ENCODE measurements around the gene SHISAL1. TPM values are rescaled to one million over a fixed set of nuclear protein-coding genes. Genes with fewer than 3 reads are reported as not detected.

SHISAL1 gene
- total RNA-seq, 1 experiment from 2014 or later: not detected

DNA sequence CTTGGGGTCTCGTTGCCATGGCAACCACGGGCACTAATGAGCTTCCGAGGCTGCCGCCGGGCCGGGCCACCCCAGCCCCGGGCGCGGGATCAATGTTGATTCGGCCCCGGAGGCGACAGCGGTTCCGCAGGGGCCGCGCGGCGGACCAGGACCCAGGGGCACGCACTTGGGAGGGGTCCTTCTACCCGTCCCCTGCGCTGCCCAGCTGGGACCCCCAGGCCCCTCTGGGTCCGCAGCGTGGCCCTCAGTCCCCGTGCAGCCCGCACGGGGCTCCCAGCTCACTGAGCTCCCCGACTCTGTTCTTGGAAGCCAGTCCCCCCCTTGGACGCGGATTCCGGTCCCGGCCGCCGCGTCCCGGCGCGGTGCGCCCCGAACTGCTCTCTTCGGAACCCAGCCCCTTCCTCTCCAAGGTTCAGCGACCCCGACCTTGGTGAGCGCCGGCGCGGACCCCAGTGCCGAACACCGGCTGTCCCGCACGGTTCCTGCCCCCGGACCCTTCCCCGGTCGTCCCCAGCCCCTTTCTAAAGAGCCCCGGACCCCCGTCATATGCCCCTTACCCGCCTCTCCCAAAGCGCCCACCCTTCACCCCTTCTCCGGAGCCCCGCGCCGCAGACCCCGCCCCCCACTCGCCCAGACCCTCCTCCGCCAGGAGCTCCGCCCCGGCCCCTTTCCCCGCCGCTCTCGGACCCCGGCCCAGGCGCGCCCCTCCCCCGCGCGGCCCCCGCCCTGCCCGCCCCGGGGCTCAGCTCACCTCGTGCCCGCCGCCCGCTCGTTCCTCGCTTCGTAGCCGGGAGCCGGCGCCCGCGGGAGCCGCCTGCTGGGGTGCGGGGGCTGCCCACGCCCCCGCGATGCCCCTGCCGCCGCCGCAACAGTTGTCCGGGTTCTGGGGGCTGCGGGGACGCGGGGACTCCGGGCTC, 18.3 kb upstream of the SHISAL1 start:
- TF ChIP-seq, protein P1, sequence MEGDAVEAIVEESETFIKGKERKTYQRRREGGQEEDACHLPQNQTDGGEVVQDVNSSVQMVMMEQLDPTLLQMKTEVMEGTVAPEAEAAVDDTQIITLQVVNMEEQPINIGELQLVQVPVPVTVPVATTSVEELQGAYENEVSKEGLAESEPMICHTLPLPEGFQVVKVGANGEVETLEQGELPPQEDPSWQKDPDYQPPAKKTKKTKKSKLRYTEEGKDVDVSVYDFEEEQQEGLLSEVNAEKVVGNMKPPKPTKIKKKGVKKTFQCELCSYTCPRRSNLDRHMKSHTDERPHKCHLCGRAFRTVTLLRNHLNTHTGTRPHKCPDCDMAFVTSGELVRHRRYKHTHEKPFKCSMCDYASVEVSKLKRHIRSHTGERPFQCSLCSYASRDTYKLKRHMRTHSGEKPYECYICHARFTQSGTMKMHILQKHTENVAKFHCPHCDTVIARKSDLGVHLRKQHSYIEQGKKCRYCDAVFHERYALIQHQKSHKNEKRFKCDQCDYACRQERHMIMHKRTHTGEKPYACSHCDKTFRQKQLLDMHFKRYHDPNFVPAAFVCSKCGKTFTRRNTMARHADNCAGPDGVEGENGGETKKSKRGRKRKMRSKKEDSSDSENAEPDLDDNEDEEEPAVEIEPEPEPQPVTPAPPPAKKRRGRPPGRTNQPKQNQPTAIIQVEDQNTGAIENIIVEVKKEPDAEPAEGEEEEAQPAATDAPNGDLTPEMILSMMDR (IDR thresholded peaks at IDR 0.05; ENCODE audit: unreplicated experiment): no peak
- no TSS peak for BruUV-seq (replicated peaks)
- no peak overlapping the region for H3K4me3 Mint-ChIP-seq (ENCODE audit: low read depth, unreplicated experiment)
- H3K27ac Mint-ChIP-seq (ENCODE audit: unreplicated experiment): no peak overlapping the region
- CTCF ChIA-PET: interaction anchor here (0.6 kb wide), 2 partner anchors 15 to 137 kb away, joined by 3 read pairs; no protein-coding TSS in a partner anchor
- DNase-seq: no peak
- no peaks in the 10 kb centered on the region for H3K4me1 Mint-ChIP-seq (ENCODE audit: low read depth, unreplicated experiment)
- H3K36me3 Mint-ChIP-seq (ENCODE audit: insufficient read depth, unreplicated experiment): no peaks in the 10 kb centered on the region
- H3K9me3 Mint-ChIP-seq (ENCODE audit: low read depth, unreplicated experiment): no peaks in the 10 kb centered on the region
- H3K27me3 Mint-ChIP-seq (ENCODE audit: unreplicated experiment): peaks cover 55% of the 10 kb centered on the region
- intact Hi-C loops (cut with micrococcal nuclease; ENCODE audit: unreplicated experiment): loop anchor here (10.0 kb wide), 1 partner anchor 294 kb away; no protein-coding TSS in a partner anchor

DNA sequence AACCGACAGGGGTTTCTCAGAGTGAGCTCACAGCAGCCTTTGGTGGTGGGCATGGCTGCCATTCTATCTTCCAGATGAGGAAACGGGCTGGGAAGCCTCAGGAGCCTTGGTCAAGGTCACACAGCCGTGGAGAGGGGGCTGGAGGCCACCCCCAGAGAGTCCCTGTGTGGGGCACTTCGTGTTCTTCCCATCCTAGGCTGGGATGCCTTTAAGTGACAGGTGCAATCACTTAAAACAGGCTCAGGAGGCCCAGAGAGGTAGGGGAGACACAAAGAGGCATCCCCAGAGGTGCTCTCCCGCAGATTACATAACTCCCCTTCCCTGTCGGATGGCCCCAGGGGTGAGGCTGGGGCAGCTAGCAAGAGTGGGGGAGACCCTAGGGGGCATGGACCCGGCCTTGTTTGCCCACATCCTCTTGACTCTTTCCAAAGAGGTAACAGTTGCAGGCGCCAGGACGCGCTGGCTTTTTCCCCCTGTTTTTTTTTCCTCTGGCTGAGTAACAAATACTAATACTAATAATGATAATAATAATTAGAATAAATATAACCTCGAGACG, 17.5 kb upstream of the SHISAL1 start:
- H3K4me3 Mint-ChIP-seq (ENCODE audit: low read depth, unreplicated experiment): no peak overlapping the region
- no peaks in the 10 kb centered on the region for H3K36me3 Mint-ChIP-seq (ENCODE audit: insufficient read depth, unreplicated experiment)
- TF ChIP-seq, protein P1 (IDR thresholded peaks at IDR 0.05; ENCODE audit: unreplicated experiment): no peak
- CTCF ChIA-PET: no interaction called here
- DNase-seq: no peak
- H3K9me3 Mint-ChIP-seq (ENCODE audit: low read depth, unreplicated experiment): no peaks in the 10 kb centered on the region
- H3K4me1 Mint-ChIP-seq (ENCODE audit: low read depth, unreplicated experiment): no peaks in the 10 kb centered on the region
- H3K27ac Mint-ChIP-seq (ENCODE audit: unreplicated experiment): no peak overlapping the region
- BruUV-seq (replicated peaks): no TSS peak
- intact Hi-C loops (cut with micrococcal nuclease; ENCODE audit: unreplicated experiment): loop anchor here (10.0 kb wide), 1 partner anchor 295 kb away; no protein-coding TSS in a partner anchor
- H3K27me3 Mint-ChIP-seq (ENCODE audit: unreplicated experiment): peaks cover 62% of the 10 kb centered on the region

DNA sequence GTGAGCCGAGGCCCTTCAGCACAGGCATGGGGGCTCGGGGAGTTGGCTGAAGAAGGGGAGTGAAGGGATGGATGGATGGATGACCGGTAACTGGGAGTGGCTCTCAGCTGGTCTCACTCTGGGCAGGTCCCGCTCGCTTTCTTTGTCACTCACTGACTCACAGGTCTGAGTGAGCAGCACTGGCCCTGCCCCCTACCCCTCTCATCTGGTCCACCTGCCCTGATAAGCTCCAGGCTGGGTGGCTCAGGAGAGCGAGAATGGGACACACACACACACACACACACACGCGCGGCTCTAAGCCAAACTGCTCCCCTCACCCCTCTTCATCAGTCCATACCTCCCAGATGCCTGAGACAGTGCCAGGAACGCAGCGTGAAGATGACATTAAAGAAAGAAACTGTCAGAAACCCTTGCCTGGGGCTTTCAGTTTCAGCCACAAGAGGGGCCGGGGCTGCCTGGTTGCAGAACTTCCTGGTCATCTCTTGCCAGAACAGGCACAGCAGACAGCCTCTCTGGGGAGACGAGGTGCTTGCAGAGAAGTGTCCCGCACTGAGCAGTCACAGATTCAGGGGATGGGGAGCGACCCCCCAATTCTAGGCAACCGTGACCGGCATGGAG, 16.5 kb upstream of the SHISAL1 start:
- H3K36me3 Mint-ChIP-seq (ENCODE audit: insufficient read depth, unreplicated experiment): no peaks in the 10 kb centered on the region
- no peak overlapping the region for H3K27ac Mint-ChIP-seq (ENCODE audit: unreplicated experiment)
- TF ChIP-seq, protein P1 (IDR thresholded peaks at IDR 0.05; ENCODE audit: unreplicated experiment): no peak
- peak; percentile 51 for DNase-seq
- intact Hi-C loops (cut with micrococcal nuclease; ENCODE audit: unreplicated experiment): no loop called here
- no peak overlapping the region for H3K4me3 Mint-ChIP-seq (ENCODE audit: low read depth, unreplicated experiment)
- H3K9me3 Mint-ChIP-seq (ENCODE audit: low read depth, unreplicated experiment): no peaks in the 10 kb centered on the region
- BruUV-seq (replicated peaks): no TSS peak
- peaks cover 66% of the 10 kb centered on the region for H3K27me3 Mint-ChIP-seq (ENCODE audit: unreplicated experiment)
- CTCF ChIA-PET: interaction anchor here (0.7 to 1.0 kb wide), 2 partner anchors 13 to 224 kb away, joined by 3 to 7 read pairs; no protein-coding TSS in a partner anchor
- no peaks in the 10 kb centered on the region for H3K4me1 Mint-ChIP-seq (ENCODE audit: low read depth, unreplicated experiment)

GRCh38 chr22:44328762-44329161, 16.0 kb upstream of the SHISAL1 start:
- Mint-ChIP-seq H3K9me3 (ENCODE audit: low read depth, unreplicated experiment) (no peaks in the 10 kb centered on the region), H3K27ac (ENCODE audit: unreplicated experiment) (no peak overlapping the region), H3K36me3 (ENCODE audit: insufficient read depth, unreplicated experiment) (no peaks in the 10 kb centered on the region), H3K27me3 (ENCODE audit: unreplicated experiment) (peaks cover 71% of the 10 kb centered on the region), H3K4me3 (ENCODE audit: low read depth, unreplicated experiment) (no peak overlapping the region), H3K4me1 (ENCODE audit: low read depth, unreplicated experiment) (no peaks in the 10 kb centered on the region)
- CTCF ChIA-PET: interaction anchor here (0.7 to 1.0 kb wide), 2 partner anchors 13 to 223 kb away, joined by 3 to 7 read pairs; no protein-coding TSS in a partner anchor
- no peak for DNase-seq
- TF ChIP-seq, protein P1 (IDR thresholded peaks at IDR 0.05; ENCODE audit: unreplicated experiment): no peak
- BruUV-seq (replicated peaks): no TSS peak
- intact Hi-C loops (cut with micrococcal nuclease; ENCODE audit: unreplicated experiment): no loop called here
